CD14-positive monocyte (primary cell): Measurements from ENCODE around the gene CMTM4. TPM values are rescaled to one million over a fixed set of nuclear protein-coding genes. Genes with fewer than 3 reads are reported as not detected.
A peak's percentile ranks its signal among the peaks of the same experiment; 100 is the strongest.

Experiments
- DNase-seq, 3 donors: peaks; one replicate each; pipeline ENCODE4 v3.0.0-alpha.2; 2011 to 2022
- H2AFZ ChIP-seq: 2 replicates; pipeline ENCODE4 v1.6.0; 2012; ENCODE audit warnings: mild to moderate bottlenecking, low read depth, low read length, inconsistent platforms; ENCODE audit not compliant: insufficient read depth, poor library complexity, severe bottlenecking
- H3K27ac ChIP-seq, 2 donors: 1 replicate in 1 of 2; 2 replicates in 1 of 2; pipeline ENCODE4 v1.5.1; 2012 to 2013; ENCODE audit warnings: low read length in 2 of 2, control low read depth in 1 of 2, inconsistent platforms in 1 of 2, low read depth in 1 of 2, mild to moderate bottlenecking in 1 of 2
- H3K27me3 ChIP-seq, 2 donors: one replicate each; pipeline versions ENCODE4 v1.6.0 to v1.6.1; 2011 to 2013; ENCODE audit warnings: low read length in 2 of 2; ENCODE audit not compliant: control insufficient read depth in 2 of 2, insufficient read depth in 2 of 2
- H3K36me3 ChIP-seq, 2 donors: replicated peaks in 1 of 2; 1 replicate in 1 of 2; 2 replicates in 1 of 2; pipeline versions ENCODE4 v1.5.1 to v1.6.1; 2012 to 2013; ENCODE audit warnings: low read length in 2 of 2, control low read depth in 1 of 2, inconsistent platforms in 1 of 2, mild to moderate bottlenecking in 1 of 2; ENCODE audit not compliant: insufficient read depth in 2 of 2, control insufficient read depth in 1 of 2
- H3K4me1 ChIP-seq, 2 donors: 1 replicate in 1 of 2; 2 replicates in 1 of 2; pipeline versions ENCODE4 v1.5.1 to v1.6.1; 2012 to 2013; ENCODE audit warnings: low read length in 2 of 2, control low read depth in 1 of 2, inconsistent platforms in 1 of 2, mild to moderate bottlenecking in 1 of 2, moderate library complexity in 1 of 2; ENCODE audit not compliant: insufficient read depth in 2 of 2, control insufficient read depth in 1 of 2
- H3K4me2 ChIP-seq: replicated peaks from 2 replicates; pipeline ENCODE3; 2012; ENCODE audit warnings: low read length, moderate library complexity, mild to moderate bottlenecking; ENCODE audit not compliant: poor library complexity, severe bottlenecking; ENCODE audit errors: extremely low read depth
- H3K4me3 ChIP-seq, 3 experiments: fragments of 200-600 bp in 1 of 3; sonication (generic) in 1 of 3; replicated peaks in 1 of 3; 1 replicate in 2 of 3; 2 replicates in 1 of 3; pipeline ENCODE4 v1.5.1; 2011 to 2013; ENCODE audit warnings: low read length in 3 of 3, mild to moderate bottlenecking in 3 of 3, control low read depth in 2 of 3, low read depth in 2 of 3, inconsistent platforms in 1 of 3, moderate library complexity in 1 of 3
- H3K79me2 ChIP-seq: 2 replicates; pipeline ENCODE4 v1.6.0; 2012; ENCODE audit warnings: mild to moderate bottlenecking, control low read depth, inconsistent platforms, low read length, moderate library complexity; ENCODE audit not compliant: insufficient read depth
- H3K9ac ChIP-seq: 2 replicates; pipeline ENCODE4 v1.6.0; 2017; ENCODE audit warnings: low read length, mild to moderate bottlenecking; ENCODE audit not compliant: insufficient read depth, poor library complexity, severe bottlenecking
- H3K9me3 ChIP-seq, 2 donors: replicated peaks in 1 of 2; 1 replicate in 1 of 2; 2 replicates in 1 of 2; pipeline versions ENCODE4 v1.5.1 to v1.6.1; 2012 to 2013; ENCODE audit warnings: low read length in 2 of 2, control low read depth in 1 of 2; ENCODE audit not compliant: control insufficient read depth in 1 of 2, insufficient read depth in 1 of 2
- H4K20me1 ChIP-seq: 2 replicates; pipeline ENCODE4 v1.6.0; 2012; ENCODE audit warnings: mild to moderate bottlenecking, low read length, control low read depth, moderate library complexity; ENCODE audit not compliant: insufficient read depth
- H3K27ac Mint-ChIP-seq, 7 donors: one replicate each; pipeline ENCODE4 v1.8.0; 2020; ENCODE audit warnings: mild to moderate bottlenecking in 7 of 7, mixed read lengths in 7 of 7, moderate library complexity in 6 of 7, inconsistent platforms in 2 of 7
- H3K27me3 Mint-ChIP-seq, 3 donors: one replicate each; pipeline ENCODE4 v1.8.0; 2021 to 2022; ENCODE audit warnings: low read depth in 3 of 3, mild to moderate bottlenecking in 3 of 3, mixed read lengths in 3 of 3, moderate library complexity in 3 of 3, inconsistent platforms in 1 of 3
- H3K36me3 Mint-ChIP-seq, 2 donors: one replicate each; pipeline ENCODE4 v1.8.0; 2020; ENCODE audit warnings: mixed read lengths in 2 of 2, inconsistent platforms in 1 of 2, mild to moderate bottlenecking in 1 of 2
- H3K4me1 Mint-ChIP-seq: one replicate; pipeline ENCODE4 v1.8.0; 2020; ENCODE audit warnings: mild to moderate bottlenecking, mixed read lengths
- H3K4me3 Mint-ChIP-seq, 2 donors: one replicate each; pipeline ENCODE4 v1.8.0; 2020; ENCODE audit warnings: mild to moderate bottlenecking in 2 of 2, mixed read lengths in 2 of 2, moderate library complexity in 1 of 2
- H3K9me3 Mint-ChIP-seq, 7 donors: one replicate each; pipeline ENCODE4 v1.8.0; 2020 to 2022; ENCODE audit warnings: mixed read lengths in 7 of 7, mild to moderate bottlenecking in 6 of 7, moderate library complexity in 6 of 7, inconsistent platforms in 2 of 7
- CTCF ChIP-seq: fragments of 200-600 bp; IDR thresholded peaks from one replicate; pipeline ENCODE4 v1.8.0; 2022; ENCODE audit warnings: antibody characterized with exemption, mild to moderate bottlenecking
- whole genome bisulfite sequencing: methylation state at CpG from one replicate; pipeline ENCODE4 v1.1.5; 2013; ENCODE audit warnings: missing lambda C conversion rate; ENCODE audit not compliant: insufficient coverage; 5-methylcytosine and 5-hydroxymethylcytosine counted together
- intact Hi-C, 2 donors: fragments of 100-400 bp; cut with micrococcal nuclease; formaldehyde crosslinking; loops; one replicate each; pipeline versions ENCODE4 v1.15.0 to v1.15.1; 2023
- polyA plus RNA-seq, 3 donors: library from polyadenylated mRNA; depleted of rRNA in 1 of 3; unstranded in 2 of 3; stranded (reverse) in 1 of 3; fragments of 300-500 nt in 2 of 3; fragments of >200 nt in 1 of 3; fragmentation: Illumina TruSeq in 2 of 3; gene quantifications; 1 replicate in 2 of 3; 2 replicates in 1 of 3; pipeline ENCODE4 v1.2.3, GENCODE V29; 2012 to 2021

The CMTM4 gene
- polyA plus RNA-seq, 3 donors: 0.41 to 21.2 (median 0.45) TPM

GRCh38 chr16:66621973-66622372, 74.6 kb downstream of the CMTM4 start:
- WGBS: 98% methylated on average over 11 of the region's 14 CpGs
- no peaks in the 10 kb centered on the region for H3K9me3 ChIP-seq
- DNase-seq: no peak
- H3K27me3 ChIP-seq: no peaks in the 10 kb centered on the region
- Mint-ChIP-seq H3K4me3 (no peak overlapping the region), H3K27me3 (peaks cover 0 to 4% (median 2%) of the 10 kb centered on the region in 3 donors), H3K36me3 (peaks cover 50 to 86% of the 10 kb centered on the region in 2 donors), H3K4me1 (peaks cover 12% of the 10 kb centered on the region), H3K27ac (peak overlapping the region in 3 of 7 donors; percentile 23 to 54 (median 33)), H3K9me3 (peaks cover 0 to 2% (median 0%) of the 10 kb centered on the region in 7 donors)
- H3K36me3 ChIP-seq: peaks cover 36 to 72% of the 10 kb centered on the region in 2 donors
- H3K4me3 ChIP-seq: no peak overlapping the region
- intact Hi-C loops: no loop called here
- peaks cover 7% of the 10 kb centered on the region in 2 donors for H3K4me1 ChIP-seq
- no peak for TF ChIP-seq CTCF
- no peaks in the 10 kb centered on the region for H3K79me2 ChIP-seq
- H2AFZ ChIP-seq: no peak overlapping the region
- no peak overlapping the region for H3K27ac ChIP-seq
- H3K4me2 ChIP-seq: no peak overlapping the region
- H3K9ac ChIP-seq: no peak overlapping the region
- H4K20me1 ChIP-seq: no peaks in the 10 kb centered on the region

- peaks cover 36 to 82% of the 10 kb centered on the region in 2 donors for H3K36me3 ChIP-seq
- no peaks in the 10 kb centered on the region for H3K27me3 ChIP-seq
- Mint-ChIP-seq H3K27ac (peak overlapping the region in 2 of 7 donors; percentile 55 to 68), H3K4me1 (peaks cover 28% of the 10 kb centered on the region), H3K9me3 (peaks cover 0 to 2% (median 0%) of the 10 kb centered on the region in 7 donors), H3K36me3 (peaks cover 50 to 82% of the 10 kb centered on the region in 2 donors), H3K4me3 (no peak overlapping the region), H3K27me3 (peaks cover 0 to 4% (median 0%) of the 10 kb centered on the region in 3 donors)
- no peak for DNase-seq
- intact Hi-C loops: no loop called here
- H3K4me2 ChIP-seq: no peak overlapping the region
- no peak overlapping the region for H3K4me3 ChIP-seq
- H3K79me2 ChIP-seq: no peaks in the 10 kb centered on the region
- no peak overlapping the region for H3K27ac ChIP-seq
- WGBS: 95% methylated on average over 8 of the region's 8 CpGs
- peaks cover 15 to 16% of the 10 kb centered on the region in 2 donors for H3K4me1 ChIP-seq
- no peaks in the 10 kb centered on the region for H3K9me3 ChIP-seq
- H3K9ac ChIP-seq: no peak overlapping the region
- no peak for TF ChIP-seq CTCF
- H4K20me1 ChIP-seq: peaks cover 11% of the 10 kb centered on the region
- H2AFZ ChIP-seq: no peak overlapping the region
These were observed 76.1 kb downstream of the CMTM4 start for GRCh38 chr16:66620429-66620795.
